H9 (cell line): ENCODE measurements around the gene P2RY4. TPM values are rescaled to one million over a fixed set of nuclear protein-coding genes. Genes with fewer than 3 reads are reported as not detected.

Experiments
- DNase-seq: peaks from one replicate; pipeline ENCODE4 v3.0.0-alpha.2; 2017
- H2AFZ ChIP-seq: one replicate; pipeline ENCODE4 v1.6.1; 2013; ENCODE audit warnings: mild to moderate bottlenecking, low read length, control low read depth, moderate library complexity
- H2AK5ac ChIP-seq: 2 replicates; pipeline ENCODE4 v1.6.1; 2013; ENCODE audit warnings: low read length, control low read depth, mixed read lengths; ENCODE audit not compliant: insufficient read length
- H2BK120ac ChIP-seq: one replicate; pipeline ENCODE4 v1.6.1; 2013; ENCODE audit warnings: low read depth, mild to moderate bottlenecking, low read length, control low read depth, inconsistent platforms; ENCODE audit not compliant: poor library complexity, severe bottlenecking
- H2BK12ac ChIP-seq: 2 replicates; pipeline ENCODE4 v1.6.1; 2013; ENCODE audit warnings: low read length, control low read depth, mixed read lengths, low read depth; ENCODE audit not compliant: insufficient read length
- H2BK15ac ChIP-seq: 2 replicates; pipeline ENCODE4 v1.6.1; 2013; ENCODE audit warnings: low read depth, low read length, control low read depth
- H2BK20ac ChIP-seq: one replicate; pipeline ENCODE4 v1.6.1; 2013; ENCODE audit warnings: low read depth, mild to moderate bottlenecking, low read length, control low read depth, inconsistent platforms; ENCODE audit not compliant: poor library complexity, severe bottlenecking
- H2BK5ac ChIP-seq: 2 replicates; pipeline ENCODE4 v1.6.1; 2013; ENCODE audit warnings: low read length, control low read depth, mixed read lengths; ENCODE audit not compliant: insufficient read length
- H3K14ac ChIP-seq: 2 replicates; pipeline ENCODE4 v1.6.1; 2013; ENCODE audit warnings: low read length, control low read depth; ENCODE audit not compliant: insufficient read depth
- H3K18ac ChIP-seq: 2 replicates; pipeline ENCODE4 v1.6.1; 2013; ENCODE audit warnings: low read depth, mild to moderate bottlenecking, mixed read lengths, low read length, control low read depth; ENCODE audit not compliant: insufficient read length
- H3K23ac ChIP-seq: 2 replicates; pipeline ENCODE4 v1.6.1; 2013; ENCODE audit warnings: low read length, control low read depth, mixed read lengths, low read depth; ENCODE audit not compliant: insufficient read length
- H3K23me2 ChIP-seq: 2 replicates; pipeline ENCODE4 v1.6.1; 2013; ENCODE audit warnings: low read depth, mild to moderate bottlenecking, mixed read lengths, low read length, control low read depth; ENCODE audit not compliant: insufficient read length, poor library complexity, severe bottlenecking
- H3K27ac ChIP-seq: 2 replicates; pipeline ENCODE4 v1.5.1; 2013; ENCODE audit warnings: low read length, control low read depth, mixed read lengths, low read depth; ENCODE audit not compliant: insufficient read length
- H3K27me3 ChIP-seq: 2 replicates; pipeline ENCODE4 v1.6.1; 2013; ENCODE audit warnings: low read length, control low read depth, inconsistent platforms; ENCODE audit not compliant: insufficient read depth
- H3K4ac ChIP-seq: 2 replicates; pipeline ENCODE4 v1.6.1; 2013; ENCODE audit warnings: low read depth, mild to moderate bottlenecking, control low read depth, inconsistent platforms, low read length, moderate library complexity
- H3K4me1 ChIP-seq: 2 replicates; pipeline ENCODE4 v1.6.1; 2013; ENCODE audit warnings: low read length, control low read depth, inconsistent platforms; ENCODE audit not compliant: insufficient read depth
- H3K4me2 ChIP-seq: 2 replicates; pipeline ENCODE4 v1.6.1; 2013; ENCODE audit warnings: low read length, control low read depth, mixed read lengths; ENCODE audit not compliant: insufficient read length, insufficient read depth
- H3K56ac ChIP-seq: 2 replicates; pipeline ENCODE4 v1.6.1; 2013; ENCODE audit warnings: low read depth, mild to moderate bottlenecking, mixed read lengths, low read length, control low read depth; ENCODE audit not compliant: insufficient read length
- H3K79me1 ChIP-seq: 2 replicates; pipeline ENCODE4 v1.6.1; 2013; ENCODE audit warnings: low read depth, mild to moderate bottlenecking, moderate library complexity, low read length, control low read depth, inconsistent platforms; ENCODE audit not compliant: insufficient read depth, poor library complexity, severe bottlenecking
- H3K79me2 ChIP-seq: 2 replicates; pipeline ENCODE4 v1.6.1; 2013; ENCODE audit warnings: low read length, control low read depth, inconsistent platforms; ENCODE audit not compliant: insufficient read depth
- H3K9ac ChIP-seq: 2 replicates; pipeline ENCODE4 v1.6.1; 2013; ENCODE audit warnings: low read length, control low read depth, mixed read lengths; ENCODE audit not compliant: insufficient read length; ENCODE audit errors: extremely low read depth
- H3K9me3 ChIP-seq: one replicate; pipeline ENCODE4 v1.6.1; 2013; ENCODE audit warnings: low read depth, low read length, inconsistent platforms; ENCODE audit not compliant: control insufficient read depth
- H3T11ph ChIP-seq: one replicate; pipeline ENCODE4 v1.6.1; 2013; ENCODE audit warnings: mild to moderate bottlenecking, low read length, control low read depth, inconsistent platforms
- H4K20me1 ChIP-seq: one replicate; pipeline ENCODE4 v1.6.1; 2013; ENCODE audit not compliant: control insufficient read depth, insufficient read length, insufficient read depth
- H4K5ac ChIP-seq: 2 replicates; pipeline ENCODE4 v1.6.1; 2013; ENCODE audit warnings: low read depth, mild to moderate bottlenecking, mixed read lengths, low read length, control low read depth; ENCODE audit not compliant: insufficient read length
- H4K8ac ChIP-seq: replicated peaks from 2 replicates; pipeline ENCODE4 v1.6.1; 2013; ENCODE audit warnings: low read length, control low read depth, mixed read lengths, low read depth; ENCODE audit not compliant: insufficient read length
- H4K91ac ChIP-seq: 2 replicates; pipeline ENCODE4 v1.6.1; 2013; ENCODE audit warnings: low read depth, mild to moderate bottlenecking, moderate library complexity, mixed read lengths, low read length, control low read depth; ENCODE audit not compliant: insufficient read length
- H3K27ac Mint-ChIP-seq, 3 experiments: 2 replicates in 2 of 3; 3 replicates in 1 of 3; pipeline ENCODE4 v1.8.0; 2020 to 2021; ENCODE audit warnings: mixed read lengths in 3 of 3, mild to moderate bottlenecking in 1 of 3, moderate library complexity in 1 of 3
- H3K27me3 Mint-ChIP-seq: 2 replicates; pipeline ENCODE4 v1.8.0; 2021; ENCODE audit warnings: low read depth, mild to moderate bottlenecking, moderate library complexity, mixed read lengths
- H3K36me3 Mint-ChIP-seq, 3 experiments: 2 replicates in 2 of 3; 3 replicates in 1 of 3; pipeline ENCODE4 v1.8.0; 2020 to 2021; ENCODE audit warnings: low read depth in 3 of 3, mixed read lengths in 3 of 3; ENCODE audit not compliant: insufficient read depth in 1 of 3
- H3K4me1 Mint-ChIP-seq, 2 experiments: 2 replicates each; pipeline ENCODE4 v1.8.0; 2020; ENCODE audit warnings: mixed read lengths in 2 of 2
- H3K4me3 Mint-ChIP-seq, 2 experiments: 2 replicates in 1 of 2; 3 replicates in 1 of 2; pipeline ENCODE4 v1.8.0; 2020 to 2021; ENCODE audit warnings: mild to moderate bottlenecking in 2 of 2, mixed read lengths in 2 of 2, moderate library complexity in 1 of 2
- H3K9me3 Mint-ChIP-seq, 2 experiments: 2 replicates in 1 of 2; 3 replicates in 1 of 2; pipeline ENCODE4 v1.8.0; 2020; ENCODE audit warnings: mild to moderate bottlenecking in 2 of 2, mixed read lengths in 2 of 2, moderate library complexity in 1 of 2
- WGBS: extraction: QIAGEN DNeasy Blood & Tissue Kit; methylation state at CpG from one replicate; pipeline ENCODE4 v1.1.7; 2013; ENCODE audit warnings: missing lambda C conversion rate, low lambda C conversion rate, mixed read lengths; ENCODE audit not compliant: insufficient read length; ENCODE audit errors: extremely low coverage; 5-methylcytosine and 5-hydroxymethylcytosine counted together
- long read RNA-seq: library from polyadenylated mRNA; unstranded; transcript quantifications from one replicate; pipeline ENCODE4 v2.0.0, GENCODE V29; 2020
- total RNA-seq: library from RNA; stranded (reverse); gene quantifications from 2 replicates; pipeline ENCODE4 v1.2.1, GENCODE V29; 2021
- TF ChIP-seq, protein P1 (sequence below): fragments of 200-600 bp; sonication (generic); conservative IDR thresholded peaks from 3 replicates; pipeline ENCODE4 v1.8.0; 2021; ENCODE audit warnings: antibody characterized with exemption, mild to moderate bottlenecking

P2RY4 gene
- 0.18 TPM in 1 of 2 replicates, not detected in the other for total RNA-seq
- long read RNA-seq = 0 reads

DNA sequence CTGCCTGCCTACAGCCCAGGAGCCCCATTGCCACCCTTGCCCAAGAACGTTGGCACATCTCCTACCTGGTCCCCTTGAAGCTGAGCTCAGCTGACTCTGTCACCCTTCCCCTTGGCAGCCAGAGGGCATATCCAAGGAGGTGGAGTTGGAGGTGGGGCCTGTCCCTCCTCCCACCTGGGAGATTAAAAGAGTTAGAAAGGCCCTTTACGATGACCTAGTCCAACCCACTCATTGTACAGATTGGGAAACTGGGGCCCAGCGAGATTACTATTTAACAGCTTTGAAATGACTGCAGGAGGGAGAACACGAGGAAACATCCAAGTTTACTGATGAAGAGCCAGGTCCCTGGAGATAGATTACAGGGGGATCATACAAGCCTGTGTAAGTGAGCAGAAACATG lies at the start of gene P2RY4:
Gene P2RY4 (minus strand): TSS at position 101 of the 400 bp plus-strand sequence. CDS start 580 bp downstream, outside the sequence.
- TF ChIP-seq, protein P1, sequence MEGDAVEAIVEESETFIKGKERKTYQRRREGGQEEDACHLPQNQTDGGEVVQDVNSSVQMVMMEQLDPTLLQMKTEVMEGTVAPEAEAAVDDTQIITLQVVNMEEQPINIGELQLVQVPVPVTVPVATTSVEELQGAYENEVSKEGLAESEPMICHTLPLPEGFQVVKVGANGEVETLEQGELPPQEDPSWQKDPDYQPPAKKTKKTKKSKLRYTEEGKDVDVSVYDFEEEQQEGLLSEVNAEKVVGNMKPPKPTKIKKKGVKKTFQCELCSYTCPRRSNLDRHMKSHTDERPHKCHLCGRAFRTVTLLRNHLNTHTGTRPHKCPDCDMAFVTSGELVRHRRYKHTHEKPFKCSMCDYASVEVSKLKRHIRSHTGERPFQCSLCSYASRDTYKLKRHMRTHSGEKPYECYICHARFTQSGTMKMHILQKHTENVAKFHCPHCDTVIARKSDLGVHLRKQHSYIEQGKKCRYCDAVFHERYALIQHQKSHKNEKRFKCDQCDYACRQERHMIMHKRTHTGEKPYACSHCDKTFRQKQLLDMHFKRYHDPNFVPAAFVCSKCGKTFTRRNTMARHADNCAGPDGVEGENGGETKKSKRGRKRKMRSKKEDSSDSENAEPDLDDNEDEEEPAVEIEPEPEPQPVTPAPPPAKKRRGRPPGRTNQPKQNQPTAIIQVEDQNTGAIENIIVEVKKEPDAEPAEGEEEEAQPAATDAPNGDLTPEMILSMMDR = no peak
- peaks cover 64 to 73% of the 10 kb centered on the region in 2 experiments for H3K9me3 Mint-ChIP-seq
- Histone ChIP-seq H3K79me2 (no peaks in the 10 kb centered on the region), H4K8ac (no peak within 1 kb of the TSS), H3K14ac (no peak within 1 kb of the TSS), H3K23ac (no peak within 1 kb of the TSS), H2BK120ac (no peak within 1 kb of the TSS), H4K20me1 (no peaks in the 10 kb centered on the region), H3K23me2 (no peaks in the 10 kb centered on the region), H3K27ac (no peak within 1 kb of the TSS), H2BK12ac (no peak within 1 kb of the TSS), H2BK5ac (no peak within 1 kb of the TSS), H3K9ac (no peak within 1 kb of the TSS), H3K4me1 (no peaks in the 10 kb centered on the region), H2BK20ac (no peak within 1 kb of the TSS), H2AK5ac (no peak within 1 kb of the TSS), H3K18ac (no peak within 1 kb of the TSS), H4K91ac (no peak within 1 kb of the TSS), H2AFZ (no peak within 1 kb of the TSS), H2BK15ac (no peak within 1 kb of the TSS), H3T11ph (no peak within 1 kb of the TSS), H3K4ac (no peak within 1 kb of the TSS), H3K27me3 (no peaks in the 10 kb centered on the region), H3K9me3 (peaks cover 37% of the 10 kb centered on the region), H3K56ac (no peak within 1 kb of the TSS), H3K79me1 (no peaks in the 10 kb centered on the region), H3K4me2 (no peak within 1 kb of the TSS), H4K5ac (no peak within 1 kb of the TSS)
- H3K27ac Mint-ChIP-seq = no peak within 1 kb of the TSS; a peak in 2 of 7 replicates
- H3K4me3 Mint-ChIP-seq = no peak within 1 kb of the TSS
- H3K36me3 Mint-ChIP-seq = peaks cover 0 to 4% (median 3%) of the 10 kb centered on the region in 3 experiments; a peak in 2 of 7 replicates
- peaks cover 2% of the 10 kb centered on the region for H3K27me3 Mint-ChIP-seq
- no peak for DNase-seq
- H3K4me1 Mint-ChIP-seq = peaks cover 6 to 8% of the 10 kb centered on the region in 2 experiments; a peak in 3 of 4 replicates
- WGBS = no CpG with 5 or more reads among the region's 4 CpGs
